HG02571 (cell line): ENCODE results near the gene LRRTM2.

Experiments
- ATAC-seq: cut with Tn5 transposase; IDR thresholded peaks from one replicate; pipeline ENCODE4 v1.9.1; 2021; ENCODE audit warnings: mild to moderate bottlenecking, moderate library complexity; ENCODE audit not compliant: unreplicated experiment

LRRTM2 gene

DNA sequence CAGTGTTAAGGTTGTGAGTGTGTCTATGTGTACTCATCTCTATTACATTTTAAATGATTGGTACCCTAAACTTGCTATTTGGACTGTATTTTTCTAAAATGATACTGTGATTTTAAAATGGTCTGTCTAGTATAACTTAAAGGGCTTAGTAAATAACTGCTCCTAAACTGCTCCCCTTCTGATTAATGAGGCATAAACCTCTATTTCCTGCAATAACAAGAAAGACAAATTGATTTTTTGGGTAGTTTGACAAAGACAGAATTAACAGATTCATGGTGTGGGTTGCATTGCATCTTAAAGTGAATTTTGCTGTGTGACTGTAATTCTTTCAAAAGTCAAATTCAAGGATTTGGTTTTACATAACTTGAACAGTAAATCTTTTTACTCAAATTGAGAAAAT lies 8.1 kb upstream of the LRRTM2 start:
- no peak for ATAC-seq

DNA sequence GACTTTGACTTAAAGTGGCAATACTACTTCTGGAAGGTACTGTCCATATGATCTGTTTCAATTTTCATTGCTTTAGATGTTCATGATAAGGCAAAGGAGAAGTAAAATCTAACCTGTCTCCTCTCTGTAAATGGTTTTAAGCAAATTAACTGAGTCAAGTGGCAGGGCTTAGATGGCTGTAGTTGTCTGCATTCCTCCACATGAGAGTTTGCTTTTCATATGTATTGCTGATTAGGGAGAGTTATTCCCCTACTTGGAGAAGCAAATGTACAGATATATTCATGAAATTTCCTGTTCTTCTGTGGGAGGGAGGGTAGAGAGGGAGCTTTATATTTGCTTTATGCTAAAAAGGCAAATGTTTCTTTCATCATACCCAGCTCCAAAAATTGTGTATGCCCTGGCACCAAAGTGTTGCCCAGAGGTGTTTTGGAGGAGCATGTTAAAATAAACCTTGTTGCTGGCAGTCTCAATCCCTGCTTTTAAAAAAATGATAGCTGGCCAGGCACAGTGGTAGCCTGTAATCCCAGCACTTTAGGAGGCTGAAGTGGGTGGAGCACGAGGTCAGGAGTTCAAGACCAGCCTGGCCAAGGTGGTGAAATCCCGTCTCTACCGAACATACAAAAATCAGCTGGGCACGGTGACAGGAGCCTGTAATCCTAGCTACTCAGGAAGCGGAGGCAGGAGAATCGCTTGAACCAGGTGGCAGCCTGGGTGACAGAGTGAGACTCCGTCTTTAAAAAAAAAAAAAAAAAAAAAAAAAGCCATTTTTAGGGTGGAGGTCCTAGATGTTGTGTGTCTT lies 3.5 kb upstream of the LRRTM2 start:
- ATAC-seq = no peak

DNA sequence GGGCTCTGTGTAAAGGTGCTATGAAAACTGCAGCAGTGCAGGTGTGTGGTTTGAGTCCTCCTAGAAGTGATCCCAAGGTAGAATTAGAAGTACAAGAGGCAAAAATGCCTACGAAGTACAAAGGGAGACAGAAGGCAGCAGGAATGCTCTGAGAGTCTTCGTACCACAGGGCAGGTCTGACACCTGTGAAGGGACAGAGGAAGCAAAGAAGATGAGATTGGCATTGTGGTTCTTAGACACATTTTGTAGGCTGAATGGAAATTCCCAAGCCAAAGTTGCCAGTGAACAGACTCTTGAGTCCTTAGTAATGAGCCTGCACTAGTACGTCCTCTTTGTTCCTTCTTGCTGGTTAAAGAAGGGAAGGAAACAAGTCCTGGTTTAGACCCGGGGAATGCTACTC lies 1.7 kb upstream of the LRRTM2 start:
- no peak for ATAC-seq

- ATAC-seq = no peak
Observed at GRCh38 chr5:138875946-138876345, 811 bp upstream of the LRRTM2 start.

GRCh38 chr5:138875552-138875875 lies 379 bp upstream of the LRRTM2 start:
- ATAC-seq = no peak

GRCh38 chr5:138874241-138874640 lies 894 bp downstream of the LRRTM2 start:
- ATAC-seq = no peak

DNA sequence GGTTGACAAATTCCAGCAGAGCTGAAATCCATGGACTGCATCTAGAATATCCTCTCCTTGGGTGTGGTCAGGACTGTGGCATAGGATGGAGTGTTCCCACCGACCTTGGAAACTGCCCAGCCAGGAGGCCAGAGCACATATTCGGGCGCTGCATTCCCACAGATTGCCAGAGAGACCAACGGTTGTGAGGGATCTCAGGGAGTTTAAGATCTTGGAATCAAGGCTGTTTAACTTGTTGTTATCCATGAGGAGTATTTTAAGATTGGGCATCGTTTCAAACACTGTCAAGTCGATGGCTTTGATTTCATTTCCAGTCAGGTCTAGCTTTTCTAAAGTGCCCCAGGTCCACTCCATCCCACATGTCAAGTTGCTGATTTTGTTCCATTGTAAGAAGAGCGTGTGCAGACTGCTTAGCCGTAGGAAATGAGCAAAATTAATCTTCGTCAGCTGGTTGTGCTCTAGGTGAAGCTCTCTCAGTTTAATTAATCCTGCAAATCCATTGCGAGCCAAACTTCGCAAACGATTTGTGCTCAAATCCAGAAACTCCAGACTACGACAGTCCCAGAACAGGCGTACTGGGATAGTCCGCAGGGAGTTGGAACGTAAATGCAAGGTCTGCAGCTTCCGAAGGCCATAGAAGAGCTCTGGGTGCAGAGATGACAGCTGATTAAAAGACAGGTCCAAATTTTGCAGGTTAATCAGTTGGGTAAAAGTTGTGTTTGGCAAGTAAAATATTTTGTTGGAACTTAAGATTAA lies 1.5 kb downstream of the LRRTM2 start:
- ATAC-seq = no peak

- ATAC-seq = no peak
Observed at GRCh38 chr5:138872841-138873465, 2.2 kb downstream of the LRRTM2 start.

DNA sequence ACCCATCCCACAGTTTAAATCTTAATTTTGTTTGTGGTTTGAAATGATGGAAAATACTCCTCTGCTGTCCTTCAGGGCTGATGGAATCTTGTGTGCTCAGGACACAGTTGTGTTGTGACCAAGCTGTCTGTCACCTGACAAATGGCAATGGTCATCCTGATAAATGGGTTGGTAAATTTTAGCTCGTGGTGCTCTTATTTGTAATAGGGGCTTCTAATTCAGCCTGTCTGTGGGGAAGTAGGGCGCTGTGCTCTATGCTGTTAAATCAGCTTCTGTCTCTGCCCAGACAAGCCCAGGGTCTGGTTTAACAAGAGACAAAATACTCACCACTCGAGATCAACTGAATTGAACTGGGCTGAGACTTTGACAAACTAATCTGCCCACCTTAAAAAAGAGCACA lies 4.5 kb downstream of the LRRTM2 start:
- ATAC-seq = no peak

DNA sequence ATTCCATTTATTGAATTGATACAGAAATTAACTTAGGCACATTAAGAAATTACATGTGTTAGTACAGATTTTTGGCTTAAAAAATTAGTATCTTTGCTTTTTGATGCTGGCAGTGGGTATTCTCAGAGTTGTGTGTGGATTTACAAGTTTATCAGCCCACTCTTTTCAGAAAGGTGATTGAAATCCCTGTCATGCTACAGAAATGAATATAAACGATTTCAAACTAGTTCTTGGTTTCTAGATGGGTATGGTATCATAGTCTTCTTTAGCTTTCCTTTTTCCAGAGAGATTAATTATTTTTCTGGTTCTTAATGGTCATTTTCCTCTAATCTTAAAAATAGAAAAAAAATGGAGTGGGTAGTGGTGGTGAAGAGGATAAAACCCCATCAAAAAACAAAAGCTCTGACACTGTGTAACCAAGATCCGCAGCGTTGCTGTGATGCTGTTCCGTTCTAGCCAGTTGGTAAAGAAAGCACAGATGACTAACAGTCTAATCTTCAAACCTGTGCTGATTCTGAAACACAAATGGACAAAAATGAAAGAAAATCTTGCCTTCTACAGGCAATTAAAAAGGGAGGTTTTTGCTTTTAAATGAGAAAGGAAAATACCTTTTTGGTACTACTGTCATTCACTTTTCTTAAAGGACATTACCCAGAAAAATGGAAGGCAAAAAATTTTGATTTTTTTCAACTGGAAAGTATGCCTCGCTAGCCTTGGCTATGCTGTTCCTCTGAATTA lies 5.2 kb downstream of the LRRTM2 start:
- ATAC-seq = no peak

GRCh38 chr5:138869038-138869437 lies 6.1 kb downstream of the LRRTM2 start:
- ATAC-seq = no peak

DNA sequence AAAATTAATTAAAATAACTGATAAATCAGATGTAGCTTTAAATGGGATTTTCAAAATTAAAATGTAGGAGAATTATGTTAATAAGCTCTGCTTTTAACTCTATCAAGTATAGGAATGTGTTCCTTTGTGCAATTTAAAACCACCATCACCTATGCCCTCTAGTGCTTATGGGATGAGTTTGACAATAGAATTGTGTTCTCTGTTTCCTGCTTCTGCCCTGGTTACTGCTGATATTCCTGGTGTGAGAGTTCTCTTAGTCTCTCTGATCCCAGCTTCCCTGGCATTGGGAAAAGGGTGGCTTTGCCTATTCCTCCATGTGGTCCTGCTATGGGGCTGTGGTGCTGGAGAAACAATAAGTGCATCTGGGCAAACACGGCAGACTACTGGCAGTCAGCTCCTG lies 8.1 kb downstream of the LRRTM2 start:
- ATAC-seq = no peak

DNA sequence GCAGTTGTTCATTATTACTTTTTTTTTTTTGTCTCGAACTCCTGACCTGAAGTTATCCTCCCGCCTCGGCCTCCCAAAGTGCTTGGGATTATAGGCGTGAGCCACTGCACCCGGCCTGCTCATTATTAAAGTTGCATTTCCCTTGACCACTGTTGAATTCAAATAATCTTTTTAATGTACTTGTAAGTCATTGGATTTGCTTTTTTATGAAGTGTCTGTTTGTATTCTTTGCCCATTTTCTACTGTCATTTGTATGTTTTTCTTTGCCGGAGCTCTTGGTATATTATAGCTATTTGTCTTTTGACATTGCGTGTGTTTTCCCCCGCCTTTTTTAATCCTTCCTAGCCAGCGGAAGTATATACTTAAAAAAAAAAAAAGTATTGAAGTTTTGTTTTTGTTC lies 22.0 kb downstream of the LRRTM2 start:
- no peak for ATAC-seq

GRCh38 chr5:138850865-138851435 lies 24.2 kb downstream of the LRRTM2 start:
- ATAC-seq = no peak

- no peak for ATAC-seq
Observed at GRCh38 chr5:138849882-138850281, 25.3 kb downstream of the LRRTM2 start.

DNA sequence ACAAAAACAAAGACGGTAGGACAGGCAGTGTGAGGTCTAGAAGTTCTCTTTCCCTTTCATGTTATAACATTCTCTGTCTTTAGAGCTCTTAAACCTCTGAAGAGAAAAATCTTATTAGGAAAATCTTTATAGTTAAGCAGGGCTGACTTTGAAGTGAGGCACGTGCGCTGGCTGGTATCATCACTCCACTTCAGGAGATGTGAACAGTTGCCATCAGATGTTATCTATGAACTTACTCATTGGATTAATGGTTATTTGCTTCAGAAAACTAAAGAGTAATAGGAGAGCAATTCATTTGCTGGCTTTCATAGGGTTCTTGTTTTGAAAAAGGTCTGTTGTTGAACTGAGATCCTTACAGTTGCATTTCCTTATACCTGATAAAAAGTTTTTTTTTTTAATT lies 25.7 kb downstream of the LRRTM2 start:
- no peak for ATAC-seq

- ATAC-seq = no peak
Observed at GRCh38 chr5:138844812-138845513, 30.2 kb downstream of the LRRTM2 start.

DNA sequence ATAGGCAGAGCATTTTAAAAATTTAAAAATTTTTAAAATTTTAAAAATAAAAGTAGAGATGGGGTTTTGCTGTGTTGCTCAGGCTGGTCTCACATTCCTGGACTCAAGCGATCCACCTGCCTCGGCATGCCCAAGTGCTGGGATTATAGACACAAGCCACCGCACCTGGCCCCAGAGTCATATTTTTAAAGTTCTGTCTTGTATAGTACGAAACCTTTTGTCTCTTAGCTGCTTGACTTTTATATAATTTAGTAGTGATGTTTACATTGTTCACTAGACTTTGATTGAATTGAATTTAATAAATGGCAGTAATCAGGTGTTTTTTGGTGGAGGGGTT lies 31.0 kb downstream of the LRRTM2 start:
- ATAC-seq = no peak

- no peak for ATAC-seq
Observed at GRCh38 chr5:138843316-138844124, 31.6 kb downstream of the LRRTM2 start.

- no peak for ATAC-seq
Observed at GRCh38 chr5:138841531-138841930, 33.6 kb downstream of the LRRTM2 start.
